Measurements from ENCODE around the gene TGFBRAP1. TPM values are rescaled to one million over a fixed set of nuclear protein-coding genes. Genes with fewer than 3 reads are reported as not detected.

The TGFBRAP1 gene
- total and polyA plus RNA-seq, 2 experiments from 2014 or later: 10.4 to 18.3 TPM

DNA sequence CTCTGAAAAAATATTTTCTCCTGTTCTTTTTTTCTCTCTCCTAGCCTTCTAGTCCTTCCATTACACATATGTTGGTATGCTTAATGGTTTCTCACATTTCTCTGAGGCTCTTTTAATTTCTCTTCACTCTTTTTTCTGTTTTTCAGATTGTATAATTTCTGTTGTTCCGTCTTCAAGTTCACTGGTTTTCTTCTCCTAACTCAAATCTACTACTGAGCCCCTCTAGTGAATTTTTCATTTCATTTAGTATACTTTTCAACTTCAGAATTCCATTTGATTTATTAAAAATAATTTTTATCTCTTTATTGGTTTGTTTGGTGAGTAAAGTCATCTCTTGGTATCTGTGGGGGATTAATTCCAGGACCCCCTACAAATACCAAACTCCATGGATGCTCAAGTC lies 27.6 kb upstream of the TGFBRAP1 start:
- whole genome bisulfite sequencing (ENCODE audit: low lambda C conversion rate, missing lambda C conversion rate): 94% methylated on average over 1 of the region's 1 CpG
- Histone ChIP-seq H4K20me1 (ENCODE audit: insufficient read depth, poor library complexity, severe bottlenecking) (no peaks in the 10 kb centered on the region), H3K4me3 (no peak overlapping the region), H3K79me2 (no peaks in the 10 kb centered on the region), H3K9me2 (replicated peaks; ENCODE audit: insufficient read depth) (no peaks in the 10 kb centered on the region), H3K4me1 (ENCODE audit: insufficient read depth) (no peaks in the 10 kb centered on the region), H3K9me3 (ENCODE audit: low read depth) (no peaks in the 10 kb centered on the region), H3K27ac (no peak overlapping the region), H2AFZ (no peak overlapping the region), H3K36me3 (replicated peaks; ENCODE audit: insufficient read depth, low read depth) (no peaks in the 10 kb centered on the region), H3K27me3 (no peaks in the 10 kb centered on the region), H3K4me2 (no peak overlapping the region)
- no peak for DNase-seq (ENCODE audit: low spot score)
- TF ChIP-seq EZH2 (IDR thresholded peaks at IDR 0.05; ENCODE audit: borderline replicate concordance) (no peak), EZH2phosphoT487 (IDR thresholded peaks at IDR 0.05; ENCODE audit: low read depth, severe bottlenecking, unreplicated experiment) (no peak)
- TF ChIP-seq, protein P1, sequence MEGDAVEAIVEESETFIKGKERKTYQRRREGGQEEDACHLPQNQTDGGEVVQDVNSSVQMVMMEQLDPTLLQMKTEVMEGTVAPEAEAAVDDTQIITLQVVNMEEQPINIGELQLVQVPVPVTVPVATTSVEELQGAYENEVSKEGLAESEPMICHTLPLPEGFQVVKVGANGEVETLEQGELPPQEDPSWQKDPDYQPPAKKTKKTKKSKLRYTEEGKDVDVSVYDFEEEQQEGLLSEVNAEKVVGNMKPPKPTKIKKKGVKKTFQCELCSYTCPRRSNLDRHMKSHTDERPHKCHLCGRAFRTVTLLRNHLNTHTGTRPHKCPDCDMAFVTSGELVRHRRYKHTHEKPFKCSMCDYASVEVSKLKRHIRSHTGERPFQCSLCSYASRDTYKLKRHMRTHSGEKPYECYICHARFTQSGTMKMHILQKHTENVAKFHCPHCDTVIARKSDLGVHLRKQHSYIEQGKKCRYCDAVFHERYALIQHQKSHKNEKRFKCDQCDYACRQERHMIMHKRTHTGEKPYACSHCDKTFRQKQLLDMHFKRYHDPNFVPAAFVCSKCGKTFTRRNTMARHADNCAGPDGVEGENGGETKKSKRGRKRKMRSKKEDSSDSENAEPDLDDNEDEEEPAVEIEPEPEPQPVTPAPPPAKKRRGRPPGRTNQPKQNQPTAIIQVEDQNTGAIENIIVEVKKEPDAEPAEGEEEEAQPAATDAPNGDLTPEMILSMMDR (IDR thresholded peaks at IDR 0.05; ENCODE audit: poor library complexity): no peak

DNA sequence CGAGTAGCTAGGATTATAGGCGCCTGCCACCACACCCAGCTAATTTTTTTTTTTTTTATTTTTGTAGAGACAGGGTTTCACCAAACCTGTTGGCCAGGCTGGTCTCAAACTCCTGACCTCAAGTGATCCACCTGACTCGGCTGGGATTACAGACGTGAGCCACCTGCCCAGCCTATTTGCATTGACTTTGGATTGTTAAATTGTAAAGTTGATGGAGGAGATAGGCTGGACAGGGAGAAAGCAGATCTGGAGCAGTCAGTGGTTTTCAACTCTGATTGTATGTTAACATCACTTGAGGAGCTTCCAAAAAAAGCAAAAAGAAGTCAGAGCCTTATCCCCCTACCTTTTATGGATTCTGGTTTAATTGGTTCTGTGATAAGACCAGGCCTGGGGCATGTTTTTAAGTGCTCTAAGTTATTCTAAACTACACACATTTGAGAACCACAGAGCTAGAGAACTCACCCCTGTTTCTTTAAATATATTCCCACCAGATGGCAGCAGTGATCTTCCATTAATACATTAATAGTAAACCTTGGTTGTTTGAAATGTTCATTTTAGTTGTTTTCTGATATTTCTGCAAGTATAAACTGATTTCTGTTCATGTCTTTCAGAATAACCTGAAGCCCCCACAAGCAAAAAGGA lies 15.3 kb upstream of the TGFBRAP1 start:
- H3K9me3 ChIP-seq (ENCODE audit: low read depth): no peaks in the 10 kb centered on the region
- peaks cover 24% of the 10 kb centered on the region for H3K79me2 ChIP-seq
- H3K9me2 ChIP-seq (replicated peaks; ENCODE audit: insufficient read depth): no peaks in the 10 kb centered on the region
- no peaks in the 10 kb centered on the region for H4K20me1 ChIP-seq (ENCODE audit: insufficient read depth, poor library complexity, severe bottlenecking)
- no peak overlapping the region for H3K27ac ChIP-seq
- H3K4me1 ChIP-seq (ENCODE audit: insufficient read depth): no peaks in the 10 kb centered on the region
- DNase-seq (ENCODE audit: low spot score): peak; percentile 69
- no peaks in the 10 kb centered on the region for H3K27me3 ChIP-seq
- no peak overlapping the region for H3K4me2 ChIP-seq
- 51% methylated on average over 4 of the region's 4 CpGs for WGBS (ENCODE audit: low lambda C conversion rate, missing lambda C conversion rate)
- no peak overlapping the region for H3K4me3 ChIP-seq
- H2AFZ ChIP-seq: no peak overlapping the region
- TF ChIP-seq, protein P1 (IDR thresholded peaks at IDR 0.05; ENCODE audit: poor library complexity): peak; percentile 58
- TF ChIP-seq EZH2phosphoT487 (IDR thresholded peaks at IDR 0.05; ENCODE audit: low read depth, severe bottlenecking, unreplicated experiment): no peak
- no peak for TF ChIP-seq EZH2 (IDR thresholded peaks at IDR 0.05; ENCODE audit: borderline replicate concordance)
- peaks cover 4% of the 10 kb centered on the region for H3K36me3 ChIP-seq (replicated peaks; ENCODE audit: insufficient read depth, low read depth)

DNA sequence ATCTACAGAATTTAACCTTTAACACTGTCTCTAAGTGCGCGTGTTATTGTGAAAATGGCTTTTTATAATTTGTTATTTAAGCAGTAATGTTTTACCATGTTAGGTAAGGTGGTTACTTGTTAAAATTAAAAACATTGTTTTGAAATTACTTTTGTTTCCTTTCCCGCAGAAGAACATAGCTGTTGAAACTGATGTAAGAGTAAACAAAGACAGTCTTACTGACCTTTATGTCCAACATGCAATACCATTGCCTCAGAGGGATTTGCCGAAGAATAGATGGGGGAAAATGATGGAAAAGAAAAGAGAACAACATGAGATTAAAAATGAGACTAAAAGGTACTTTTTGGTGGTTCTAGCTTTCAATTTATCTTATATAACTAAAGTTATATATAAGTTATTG lies 9.9 kb upstream of the TGFBRAP1 start:
- Histone ChIP-seq H3K4me3 (no peak overlapping the region), H2AFZ (no peak overlapping the region), H3K9me3 (ENCODE audit: low read depth) (no peaks in the 10 kb centered on the region), H3K36me3 (replicated peaks; ENCODE audit: insufficient read depth, low read depth) (no peaks in the 10 kb centered on the region), H3K4me1 (ENCODE audit: insufficient read depth) (peaks cover 17% of the 10 kb centered on the region), H3K27me3 (no peaks in the 10 kb centered on the region), H3K79me2 (peaks cover 49% of the 10 kb centered on the region), H4K20me1 (ENCODE audit: insufficient read depth, poor library complexity, severe bottlenecking) (no peaks in the 10 kb centered on the region), H3K9me2 (replicated peaks; ENCODE audit: insufficient read depth) (no peaks in the 10 kb centered on the region), H3K4me2 (peak overlapping the region; percentile 90), H3K27ac (no peak overlapping the region)
- no peak for DNase-seq (ENCODE audit: low spot score)
- WGBS (ENCODE audit: low lambda C conversion rate, missing lambda C conversion rate): 83% methylated on average over 4 of the region's 4 CpGs
- TF ChIP-seq EZH2phosphoT487 (IDR thresholded peaks at IDR 0.05; ENCODE audit: low read depth, severe bottlenecking, unreplicated experiment) (no peak), EZH2 (IDR thresholded peaks at IDR 0.05; ENCODE audit: borderline replicate concordance) (no peak)
- TF ChIP-seq, protein P1 (IDR thresholded peaks at IDR 0.05; ENCODE audit: poor library complexity): no peak

Measured in hepatocyte (in vitro differentiated cells).